GM23248 (cell line): ENCODE data around the gene RASL11B.

Experiments
- EZH2 ChIP-seq: fragments of 200-600 bp; sonication (generic); IDR thresholded peaks from 2 replicates; pipeline ENCODE4 v1.6.1; 2018; ENCODE audit warnings: antibody characterized with exemption, mild to moderate bottlenecking; ENCODE audit not compliant: insufficient read depth, poor library complexity, severe bottlenecking
- EZH2phosphoT487 ChIP-seq: fragments of 200-600 bp; sonication (generic); IDR thresholded peaks from 2 replicates; pipeline ENCODE4 v1.6.1; 2018; ENCODE audit warnings: antibody characterized with exemption, moderate library complexity, mild to moderate bottlenecking, low read depth; ENCODE audit not compliant: insufficient read depth

DNA sequence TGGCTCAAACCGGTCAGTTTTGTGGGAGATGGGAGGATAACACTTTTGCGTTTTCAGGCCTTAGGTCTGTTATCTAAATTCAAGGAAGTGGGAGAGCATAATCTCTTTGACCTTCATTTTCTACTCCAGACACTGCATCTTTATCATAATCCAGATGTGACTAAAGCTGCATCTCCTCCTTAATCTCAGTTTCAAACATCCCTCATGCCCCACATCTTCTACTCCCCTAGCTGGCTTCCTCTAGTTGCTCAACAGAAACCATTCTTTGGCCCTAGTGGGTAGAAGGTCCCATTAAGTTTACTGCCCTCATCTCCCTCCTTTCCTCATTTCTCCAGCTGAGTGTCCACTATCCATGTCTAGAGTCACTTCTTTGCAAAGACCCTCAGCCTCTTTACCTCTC, 18.8 kb upstream of the RASL11B start:
- no peak for TF ChIP-seq EZH2
- no peak for TF ChIP-seq EZH2phosphoT487
